HG03066 (cell line): ENCODE data around the gene TMC7.
A peak's percentile ranks its signal among the peaks of the same experiment; 100 is the strongest.

Experiments
- ATAC-seq: cut with Tn5 transposase; IDR thresholded peaks from one replicate; pipeline ENCODE4 v1.9.1; 2021; ENCODE audit warnings: low read depth; ENCODE audit not compliant: unreplicated experiment

TMC7 gene

GRCh38 chr16:19086322-19087199 is 102.8 kb downstream of the TMC7 start:
- peak; percentile 89 for ATAC-seq

- ATAC-seq = no peak
Measured at GRCh38 chr16:19088341-19088916, 104.7 kb downstream of the TMC7 start.

GRCh38 chr16:19089410-19089955 is 105.7 kb downstream of the TMC7 start:
- ATAC-seq = no peak

GRCh38 chr16:19090916-19091315 is 107.2 kb downstream of the TMC7 start:
- no peak for ATAC-seq

GRCh38 chr16:19092653-19093410 is 109.1 kb downstream of the TMC7 start:
- ATAC-seq = no peak

- no peak for ATAC-seq
Measured at GRCh38 chr16:19093631-19094541, 110.2 kb downstream of the TMC7 start.

GRCh38 chr16:19094542-19095365 is 111.0 kb downstream of the TMC7 start:
- ATAC-seq = no peak

- ATAC-seq = no peak
Measured at GRCh38 chr16:19095654-19096053, 111.9 kb downstream of the TMC7 start.

- ATAC-seq = no peak
Measured at GRCh38 chr16:19098173-19098572, 114.4 kb downstream of the TMC7 start.

GRCh38 chr16:19102187-19102872 is 118.6 kb downstream of the TMC7 start:
- ATAC-seq = no peak

GRCh38 chr16:19104607-19105006 is 120.9 kb downstream of the TMC7 start:
- no peak for ATAC-seq

GRCh38 chr16:19105131-19105530 is 121.4 kb downstream of the TMC7 start:
- no peak for ATAC-seq

- ATAC-seq = no peak
Measured at GRCh38 chr16:19105891-19106624, 122.3 kb downstream of the TMC7 start.

GRCh38 chr16:19106625-19107020 is 122.9 kb downstream of the TMC7 start:
- no peak for ATAC-seq

- ATAC-seq = no peak
Measured at GRCh38 chr16:19108409-19109287, 124.9 kb downstream of the TMC7 start.

GRCh38 chr16:19109288-19109664 is 125.5 kb downstream of the TMC7 start:
- ATAC-seq = no peak
